SK-N-SH (cell line): ENCODE measurements around the gene CDK5RAP1.

Source experiments
- GABPA ChIP-seq: IDR thresholded peaks from 2 replicates; pipeline ENCODE4 v1.4.0; 2012; ENCODE audit warnings: low read depth, mild to moderate bottlenecking
- MXI1 ChIP-seq: IDR thresholded peaks from 2 replicates; pipeline ENCODE4 v1.6.1; 2012; ENCODE audit warnings: mild to moderate bottlenecking, low read depth, low read length, improper control_type of control experiment
- NFIC ChIP-seq: IDR thresholded peaks from 2 replicates; pipeline ENCODE4 v1.4.0; 2012; ENCODE audit warnings: borderline replicate concordance
- RAD21 ChIP-seq: IDR thresholded peaks from 2 replicates; pipeline ENCODE4 v1.6.1; 2012; ENCODE audit warnings: mild to moderate bottlenecking, low read length
- RCOR1 ChIP-seq: fragments of 150-350 bp; IDR thresholded peaks from 2 replicates; pipeline ENCODE4 v1.6.1; 2017; ENCODE audit warnings: antibody characterized with exemption, low read length
- RFX5 ChIP-seq: IDR thresholded peaks from 2 replicates; pipeline ENCODE4 v1.6.1; 2012; ENCODE audit warnings: mild to moderate bottlenecking, improper control_type of control experiment, low read length
- SIN3A ChIP-seq: IDR thresholded peaks from 2 replicates; pipeline ENCODE4 v1.6.1; 2012; ENCODE audit warnings: low read depth, mild to moderate bottlenecking, low read length, moderate library complexity, borderline replicate concordance
- TCF12 ChIP-seq: IDR thresholded peaks from 2 replicates; pipeline ENCODE4 v1.4.0; 2012
- YY1 ChIP-seq: IDR thresholded peaks from 2 replicates; pipeline ENCODE4 v1.4.0; 2012; ENCODE audit warnings: low read depth, mild to moderate bottlenecking
- TF ChIP-seq, protein P1 (sequence below): fragments of 200-600 bp; sonication (generic); IDR thresholded peaks from 2 replicates; pipeline ENCODE4 v1.6.1; 2017; ENCODE audit warnings: antibody characterized with exemption, mild to moderate bottlenecking, moderate library complexity
- TF ChIP-seq, protein P2 (sequence below): fragments of 150-350 bp; IDR thresholded peaks from 2 replicates; pipeline ENCODE4 v1.6.1; 2017; ENCODE audit warnings: antibody characterized with exemption, low read length, low read depth, borderline replicate concordance
- TF ChIP-seq, protein P3 (sequence below): IDR thresholded peaks from 2 replicates; pipeline ENCODE4 v1.4.0; 2012; ENCODE audit warnings: low read depth
- TF ChIP-seq, protein P4 (sequence below): IDR thresholded peaks from 2 replicates; pipeline ENCODE4 v1.6.1; 2012; ENCODE audit warnings: mild to moderate bottlenecking, low read depth, low read length, moderate library complexity
- TF ChIP-seq, protein P5 (sequence below): IDR thresholded peaks from 2 replicates; pipeline ENCODE4 v1.4.0; 2012; ENCODE audit warnings: low read depth, borderline replicate concordance

DNA sequence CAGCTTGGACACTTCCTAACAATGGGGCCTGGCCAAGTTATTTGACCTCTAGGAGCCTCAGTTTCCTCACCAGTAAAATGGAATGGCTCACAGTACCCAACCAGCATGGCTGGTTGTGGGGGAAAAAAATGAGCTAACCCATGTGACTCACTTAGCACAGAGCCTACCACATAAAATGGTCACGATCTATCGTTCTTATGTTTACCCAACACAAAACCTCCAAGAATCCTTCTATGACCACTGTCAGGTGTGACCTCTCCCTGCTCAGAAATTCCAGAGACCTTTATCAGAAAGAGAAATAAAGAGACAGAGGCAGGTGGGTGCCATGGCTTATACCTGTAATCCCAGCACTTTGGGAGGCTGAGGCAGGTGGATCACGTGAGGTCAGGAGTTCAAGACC is 78.9 kb downstream of the CDK5RAP1 start:
- TF ChIP-seq GABPA: no peak
- TF ChIP-seq YY1: no peak
- TF ChIP-seq, protein P1, sequence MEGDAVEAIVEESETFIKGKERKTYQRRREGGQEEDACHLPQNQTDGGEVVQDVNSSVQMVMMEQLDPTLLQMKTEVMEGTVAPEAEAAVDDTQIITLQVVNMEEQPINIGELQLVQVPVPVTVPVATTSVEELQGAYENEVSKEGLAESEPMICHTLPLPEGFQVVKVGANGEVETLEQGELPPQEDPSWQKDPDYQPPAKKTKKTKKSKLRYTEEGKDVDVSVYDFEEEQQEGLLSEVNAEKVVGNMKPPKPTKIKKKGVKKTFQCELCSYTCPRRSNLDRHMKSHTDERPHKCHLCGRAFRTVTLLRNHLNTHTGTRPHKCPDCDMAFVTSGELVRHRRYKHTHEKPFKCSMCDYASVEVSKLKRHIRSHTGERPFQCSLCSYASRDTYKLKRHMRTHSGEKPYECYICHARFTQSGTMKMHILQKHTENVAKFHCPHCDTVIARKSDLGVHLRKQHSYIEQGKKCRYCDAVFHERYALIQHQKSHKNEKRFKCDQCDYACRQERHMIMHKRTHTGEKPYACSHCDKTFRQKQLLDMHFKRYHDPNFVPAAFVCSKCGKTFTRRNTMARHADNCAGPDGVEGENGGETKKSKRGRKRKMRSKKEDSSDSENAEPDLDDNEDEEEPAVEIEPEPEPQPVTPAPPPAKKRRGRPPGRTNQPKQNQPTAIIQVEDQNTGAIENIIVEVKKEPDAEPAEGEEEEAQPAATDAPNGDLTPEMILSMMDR: no peak
- TF ChIP-seq TCF12: no peak
- TF ChIP-seq NFIC: no peak
- no peak for TF ChIP-seq RFX5
- TF ChIP-seq, protein P2, sequence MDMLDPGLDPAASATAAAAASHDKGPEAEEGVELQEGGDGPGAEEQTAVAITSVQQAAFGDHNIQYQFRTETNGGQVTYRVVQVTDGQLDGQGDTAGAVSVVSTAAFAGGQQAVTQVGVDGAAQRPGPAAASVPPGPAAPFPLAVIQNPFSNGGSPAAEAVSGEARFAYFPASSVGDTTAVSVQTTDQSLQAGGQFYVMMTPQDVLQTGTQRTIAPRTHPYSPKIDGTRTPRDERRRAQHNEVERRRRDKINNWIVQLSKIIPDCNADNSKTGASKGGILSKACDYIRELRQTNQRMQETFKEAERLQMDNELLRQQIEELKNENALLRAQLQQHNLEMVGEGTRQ: no peak
- TF ChIP-seq, protein P3, sequence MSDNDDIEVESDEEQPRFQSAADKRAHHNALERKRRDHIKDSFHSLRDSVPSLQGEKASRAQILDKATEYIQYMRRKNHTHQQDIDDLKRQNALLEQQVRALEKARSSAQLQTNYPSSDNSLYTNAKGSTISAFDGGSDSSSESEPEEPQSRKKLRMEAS: no peak
- TF ChIP-seq, protein P4, sequence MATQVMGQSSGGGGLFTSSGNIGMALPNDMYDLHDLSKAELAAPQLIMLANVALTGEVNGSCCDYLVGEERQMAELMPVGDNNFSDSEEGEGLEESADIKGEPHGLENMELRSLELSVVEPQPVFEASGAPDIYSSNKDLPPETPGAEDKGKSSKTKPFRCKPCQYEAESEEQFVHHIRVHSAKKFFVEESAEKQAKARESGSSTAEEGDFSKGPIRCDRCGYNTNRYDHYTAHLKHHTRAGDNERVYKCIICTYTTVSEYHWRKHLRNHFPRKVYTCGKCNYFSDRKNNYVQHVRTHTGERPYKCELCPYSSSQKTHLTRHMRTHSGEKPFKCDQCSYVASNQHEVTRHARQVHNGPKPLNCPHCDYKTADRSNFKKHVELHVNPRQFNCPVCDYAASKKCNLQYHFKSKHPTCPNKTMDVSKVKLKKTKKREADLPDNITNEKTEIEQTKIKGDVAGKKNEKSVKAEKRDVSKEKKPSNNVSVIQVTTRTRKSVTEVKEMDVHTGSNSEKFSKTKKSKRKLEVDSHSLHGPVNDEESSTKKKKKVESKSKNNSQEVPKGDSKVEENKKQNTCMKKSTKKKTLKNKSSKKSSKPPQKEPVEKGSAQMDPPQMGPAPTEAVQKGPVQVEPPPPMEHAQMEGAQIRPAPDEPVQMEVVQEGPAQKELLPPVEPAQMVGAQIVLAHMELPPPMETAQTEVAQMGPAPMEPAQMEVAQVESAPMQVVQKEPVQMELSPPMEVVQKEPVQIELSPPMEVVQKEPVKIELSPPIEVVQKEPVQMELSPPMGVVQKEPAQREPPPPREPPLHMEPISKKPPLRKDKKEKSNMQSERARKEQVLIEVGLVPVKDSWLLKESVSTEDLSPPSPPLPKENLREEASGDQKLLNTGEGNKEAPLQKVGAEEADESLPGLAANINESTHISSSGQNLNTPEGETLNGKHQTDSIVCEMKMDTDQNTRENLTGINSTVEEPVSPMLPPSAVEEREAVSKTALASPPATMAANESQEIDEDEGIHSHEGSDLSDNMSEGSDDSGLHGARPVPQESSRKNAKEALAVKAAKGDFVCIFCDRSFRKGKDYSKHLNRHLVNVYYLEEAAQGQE: no peak
- no peak for TF ChIP-seq RCOR1
- no peak for TF ChIP-seq MXI1
- TF ChIP-seq RAD21: no peak
- TF ChIP-seq SIN3A: no peak
- TF ChIP-seq, protein P5, sequence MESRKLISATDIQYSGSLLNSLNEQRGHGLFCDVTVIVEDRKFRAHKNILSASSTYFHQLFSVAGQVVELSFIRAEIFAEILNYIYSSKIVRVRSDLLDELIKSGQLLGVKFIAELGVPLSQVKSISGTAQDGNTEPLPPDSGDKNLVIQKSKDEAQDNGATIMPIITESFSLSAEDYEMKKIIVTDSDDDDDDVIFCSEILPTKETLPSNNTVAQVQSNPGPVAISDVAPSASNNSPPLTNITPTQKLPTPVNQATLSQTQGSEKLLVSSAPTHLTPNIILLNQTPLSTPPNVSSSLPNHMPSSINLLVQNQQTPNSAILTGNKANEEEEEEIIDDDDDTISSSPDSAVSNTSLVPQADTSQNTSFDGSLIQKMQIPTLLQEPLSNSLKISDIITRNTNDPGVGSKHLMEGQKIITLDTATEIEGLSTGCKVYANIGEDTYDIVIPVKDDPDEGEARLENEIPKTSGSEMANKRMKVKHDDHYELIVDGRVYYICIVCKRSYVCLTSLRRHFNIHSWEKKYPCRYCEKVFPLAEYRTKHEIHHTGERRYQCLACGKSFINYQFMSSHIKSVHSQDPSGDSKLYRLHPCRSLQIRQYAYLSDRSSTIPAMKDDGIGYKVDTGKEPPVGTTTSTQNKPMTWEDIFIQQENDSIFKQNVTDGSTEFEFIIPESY: no peak
